ENCODE results near the gene P2RX4.
"Not testable (repeated sequence)": the region's sequence is repeated elsewhere in the genome, so short reads cannot be mapped to it uniquely, and the experiment has no call there.

The P2RX4 gene

GRCh38 chr12:121209624-121210572 is at the start of gene P2RX4:
P2RX4 (plus strand) TSS chr12:121210129; CDS start chr12:121210165, 36 bp downstream.
- Histone ChIP-seq H3K9me3 (replicated peaks in 1 of 11) (no peaks in the 10 kb centered on the region), H4K20me1 (no peaks in the 10 kb centered on the region; a peak in 1 of 22 replicates), H3K9ac (peak within 1 kb of the TSS; percentile 86 to 99 (median 92)), H3K36me3 (peaks cover 0 to 26% (median 13%) of the 10 kb centered on the region in 11 experiments; a peak in 13 of 22 replicates), H3K27ac (peak within 1 kb of the TSS; percentile 85 to 100 (median 91)), H3K27me3 (no peaks in the 10 kb centered on the region), H3K4me1 (peaks cover 26 to 70% (median 44%) of the 10 kb centered on the region in 10 experiments), H3K4me2 (peak within 1 kb of the TSS; percentile 75 to 99 (median 90)), H3K4me3 (peak within 1 kb of the TSS; percentile 71 to 90 (median 83))
- TF ChIP-seq Cebpa-rat (IDR thresholded peaks at IDR 0.05): peak in 2 of 11 experiments; percentile 16 to 18; a peak in 2 of 22 replicates

GRCh38 chr12:121162384-121162783 is 47.5 kb upstream of the P2RX4 start:
- H3K4me2 ChIP-seq: no peak overlapping the region
- peaks cover 0 to 31% (median 11%) of the 10 kb centered on the region in 10 experiments; a peak in 13 of 20 replicates for H3K4me1 ChIP-seq
- peaks cover 0 to 100% (median 18%) of the 10 kb centered on the region in 11 experiments; a peak in 13 of 22 replicates for H3K36me3 ChIP-seq
- H3K9me3 ChIP-seq (replicated peaks in 1 of 11): peaks cover 7 to 31% (median 12%) of the 10 kb centered on the region in 11 experiments; a peak in 21 of 22 replicates
- no peaks in the 10 kb centered on the region for H3K27me3 ChIP-seq
- no peak overlapping the region for H3K27ac ChIP-seq
- no peak overlapping the region for H3K4me3 ChIP-seq
- TF ChIP-seq Cebpa-rat (IDR thresholded peaks at IDR 0.05): no peak
- H4K20me1 ChIP-seq: no peaks in the 10 kb centered on the region; a peak in 1 of 22 replicates
- H3K9ac ChIP-seq: no peak overlapping the region

GRCh38 chr12:121162985-121163384 is 46.9 kb upstream of the P2RX4 start:
- H3K4me1 ChIP-seq: peaks cover 0 to 28% (median 11%) of the 10 kb centered on the region in 10 experiments; a peak in 13 of 20 replicates
- no peaks in the 10 kb centered on the region; a peak in 1 of 22 replicates for H4K20me1 ChIP-seq
- H3K27me3 ChIP-seq: no peaks in the 10 kb centered on the region
- no peak overlapping the region for H3K27ac ChIP-seq
- TF ChIP-seq Cebpa-rat (IDR thresholded peaks at IDR 0.05): no peak
- no peak overlapping the region for H3K9ac ChIP-seq
- peaks cover 0 to 100% (median 16%) of the 10 kb centered on the region in 11 experiments; a peak in 13 of 22 replicates for H3K36me3 ChIP-seq
- no peak overlapping the region for H3K4me3 ChIP-seq
- no peak overlapping the region for H3K4me2 ChIP-seq
- peaks cover 5 to 25% (median 6%) of the 10 kb centered on the region in 11 experiments; a peak in 21 of 22 replicates for H3K9me3 ChIP-seq (replicated peaks in 1 of 11)

GRCh38 chr12:121164839-121165238 is 45.1 kb upstream of the P2RX4 start:
- H3K9ac ChIP-seq, H3K4me2 ChIP-seq, H4K20me1 ChIP-seq, H3K4me3 ChIP-seq, H3K27me3 ChIP-seq, H3K27ac ChIP-seq: not testable (repeated sequence)
- Histone ChIP-seq H3K9me3 (replicated peaks in 1 of 11) (peaks cover 0 to 20% (median 0%) of the 10 kb centered on the region in 11 experiments; a peak in 4 of 22 replicates), H3K4me1 (peaks cover 0 to 16% (median 4%) of the 10 kb centered on the region in 10 experiments; a peak in 13 of 20 replicates), H3K36me3 (peaks cover 0 to 100% (median 11%) of the 10 kb centered on the region in 11 experiments; a peak in 12 of 22 replicates)

- Histone ChIP-seq H3K4me1 (peaks cover 0 to 16% (median under 1%) of the 10 kb centered on the region in 10 experiments; a peak in 11 of 20 replicates), H3K36me3 (peaks cover 0 to 100% (median 11%) of the 10 kb centered on the region in 11 experiments; a peak in 12 of 22 replicates), H3K27me3 (no peaks in the 10 kb centered on the region), H3K4me3 (no peak overlapping the region), H3K4me2 (no peak overlapping the region), H3K9ac (no peak overlapping the region), H4K20me1 (no peaks in the 10 kb centered on the region; a peak in 1 of 22 replicates), H3K9me3 (replicated peaks in 1 of 11) (peaks cover 0 to 20% (median 0%) of the 10 kb centered on the region in 11 experiments; a peak in 4 of 22 replicates), H3K27ac (no peak overlapping the region)
- no peak for TF ChIP-seq Cebpa-rat (IDR thresholded peaks at IDR 0.05)
These were observed 44.6 kb upstream of the P2RX4 start for GRCh38 chr12:121165316-121165715.

GRCh38 chr12:121166356-121166755 is 43.6 kb upstream of the P2RX4 start:
- Histone ChIP-seq H3K4me3 (no peak overlapping the region), H3K27me3 (no peaks in the 10 kb centered on the region), H3K9me3 (replicated peaks in 1 of 11) (peaks cover 0 to 20% (median 0%) of the 10 kb centered on the region in 11 experiments; a peak in 4 of 22 replicates), H3K4me1 (peaks cover 0 to 25% (median 3%) of the 10 kb centered on the region in 10 experiments; a peak in 9 of 20 replicates), H3K9ac (no peak overlapping the region), H4K20me1 (no peaks in the 10 kb centered on the region; a peak in 1 of 22 replicates), H3K4me2 (no peak overlapping the region), H3K27ac (no peak overlapping the region), H3K36me3 (peaks cover 0 to 100% (median 11%) of the 10 kb centered on the region in 11 experiments; a peak in 12 of 22 replicates)
- no peak for TF ChIP-seq Cebpa-rat (IDR thresholded peaks at IDR 0.05)

GRCh38 chr12:121167232-121167820 is 42.6 kb upstream of the P2RX4 start:
- no peak overlapping the region for H3K4me3 ChIP-seq
- H3K4me1 ChIP-seq: peaks cover 0 to 33% (median 3%) of the 10 kb centered on the region in 10 experiments; a peak in 9 of 20 replicates
- H3K27ac ChIP-seq: no peak overlapping the region
- no peaks in the 10 kb centered on the region for H3K27me3 ChIP-seq
- H3K36me3 ChIP-seq: peaks cover 0 to 100% (median 11%) of the 10 kb centered on the region in 11 experiments; a peak in 12 of 22 replicates
- no peak overlapping the region for H3K9ac ChIP-seq
- peaks cover 0 to 20% (median 0%) of the 10 kb centered on the region in 11 experiments; a peak in 4 of 22 replicates for H3K9me3 ChIP-seq (replicated peaks in 1 of 11)
- no peaks in the 10 kb centered on the region; a peak in 1 of 22 replicates for H4K20me1 ChIP-seq
- TF ChIP-seq Cebpa-rat (IDR thresholded peaks at IDR 0.05): peak in 9 of 11 experiments; percentile 15 to 62 (median 33); a peak in 9 of 22 replicates
- peak overlapping the region in 1 of 11 experiments; percentile 12; a peak in 1 of 22 replicates for H3K4me2 ChIP-seq

- TF ChIP-seq Cebpa-rat (IDR thresholded peaks at IDR 0.05): no peak
- H3K9me3 ChIP-seq (replicated peaks in 1 of 11): peaks cover 0 to 20% (median 0%) of the 10 kb centered on the region in 11 experiments; a peak in 4 of 22 replicates
- peaks cover 0 to 34% (median 3%) of the 10 kb centered on the region in 10 experiments; a peak in 10 of 20 replicates for H3K4me1 ChIP-seq
These were observed 42.0 kb upstream of the P2RX4 start for GRCh38 chr12:121167951-121168350.

More at GRCh38 chr12:121167951-121168350, 42.0 kb upstream of the P2RX4 start:
- Histone ChIP-seq H3K27me3 (no peaks in the 10 kb centered on the region), H4K20me1 (no peaks in the 10 kb centered on the region; a peak in 1 of 22 replicates), H3K36me3 (peaks cover 0 to 100% (median 11%) of the 10 kb centered on the region in 11 experiments; a peak in 12 of 22 replicates), H3K9ac (no peak overlapping the region), H3K4me3 (no peak overlapping the region), H3K27ac (no peak overlapping the region), H3K4me2 (no peak overlapping the region)
